SK-N-SH treated with all-trans-retinoic acid at 6 μM for 48 hours (cell line): Measurements from ENCODE around the gene SORCS1.

Experiments
- ARNTL ChIP-seq: fragments of 450-650 bp; formaldehyde crosslinking; IDR thresholded peaks from 2 replicates; pipeline ENCODE4 v1.5.0; 2020; ENCODE audit warnings: low read depth, mild to moderate bottlenecking, moderate library complexity, borderline replicate concordance
- CSDC2 ChIP-seq: fragments of 250-450 bp; sonication (Bioruptor Pico); IDR thresholded peaks from 2 replicates; pipeline ENCODE4 v1.5.0; 2020; ENCODE audit warnings: mild to moderate bottlenecking, moderate library complexity
- PPARA ChIP-seq: fragments of 250-450 bp; sonication (Bioruptor Pico); IDR thresholded peaks from 2 replicates; pipeline ENCODE4 v1.5.0; 2020; ENCODE audit warnings: mild to moderate bottlenecking, borderline replicate concordance
- ZNF565 ChIP-seq: fragments of 450-650 bp; formaldehyde crosslinking; conservative IDR thresholded peaks from 2 replicates; pipeline ENCODE4 v1.5.0; 2020; ENCODE audit warnings: low read depth, mild to moderate bottlenecking, moderate library complexity
- TF ChIP-seq, protein P1 (sequence below): fragments of 250-450 bp; sonication (Bioruptor Pico); IDR thresholded peaks from 2 replicates; pipeline ENCODE4 v1.5.0; 2020; ENCODE audit warnings: mild to moderate bottlenecking, moderate library complexity

DNA sequence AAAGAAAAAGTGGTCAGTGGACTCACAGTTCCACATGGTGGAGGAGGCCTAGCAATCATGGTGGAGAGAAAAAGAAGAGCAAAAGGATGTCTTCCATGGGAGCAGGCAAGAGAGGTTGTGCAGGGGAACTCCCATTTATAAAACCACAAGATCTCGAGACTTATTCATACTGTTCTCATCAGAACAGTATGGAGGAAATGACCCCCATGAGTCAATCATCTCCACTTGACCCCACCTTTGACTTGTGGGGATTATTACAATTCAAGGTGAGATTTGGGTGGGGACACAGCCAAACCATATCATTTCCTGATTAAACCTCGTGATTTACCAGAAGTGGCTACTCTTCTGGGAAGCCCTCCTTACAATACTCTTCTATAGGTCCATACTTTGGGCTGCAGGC, 160.1 kb downstream of the SORCS1 start:
- TF ChIP-seq CSDC2 (CRISPR knock-in tag) = no peak
- TF ChIP-seq ARNTL (CRISPR knock-in tag) = no peak
- TF ChIP-seq, protein P1, sequence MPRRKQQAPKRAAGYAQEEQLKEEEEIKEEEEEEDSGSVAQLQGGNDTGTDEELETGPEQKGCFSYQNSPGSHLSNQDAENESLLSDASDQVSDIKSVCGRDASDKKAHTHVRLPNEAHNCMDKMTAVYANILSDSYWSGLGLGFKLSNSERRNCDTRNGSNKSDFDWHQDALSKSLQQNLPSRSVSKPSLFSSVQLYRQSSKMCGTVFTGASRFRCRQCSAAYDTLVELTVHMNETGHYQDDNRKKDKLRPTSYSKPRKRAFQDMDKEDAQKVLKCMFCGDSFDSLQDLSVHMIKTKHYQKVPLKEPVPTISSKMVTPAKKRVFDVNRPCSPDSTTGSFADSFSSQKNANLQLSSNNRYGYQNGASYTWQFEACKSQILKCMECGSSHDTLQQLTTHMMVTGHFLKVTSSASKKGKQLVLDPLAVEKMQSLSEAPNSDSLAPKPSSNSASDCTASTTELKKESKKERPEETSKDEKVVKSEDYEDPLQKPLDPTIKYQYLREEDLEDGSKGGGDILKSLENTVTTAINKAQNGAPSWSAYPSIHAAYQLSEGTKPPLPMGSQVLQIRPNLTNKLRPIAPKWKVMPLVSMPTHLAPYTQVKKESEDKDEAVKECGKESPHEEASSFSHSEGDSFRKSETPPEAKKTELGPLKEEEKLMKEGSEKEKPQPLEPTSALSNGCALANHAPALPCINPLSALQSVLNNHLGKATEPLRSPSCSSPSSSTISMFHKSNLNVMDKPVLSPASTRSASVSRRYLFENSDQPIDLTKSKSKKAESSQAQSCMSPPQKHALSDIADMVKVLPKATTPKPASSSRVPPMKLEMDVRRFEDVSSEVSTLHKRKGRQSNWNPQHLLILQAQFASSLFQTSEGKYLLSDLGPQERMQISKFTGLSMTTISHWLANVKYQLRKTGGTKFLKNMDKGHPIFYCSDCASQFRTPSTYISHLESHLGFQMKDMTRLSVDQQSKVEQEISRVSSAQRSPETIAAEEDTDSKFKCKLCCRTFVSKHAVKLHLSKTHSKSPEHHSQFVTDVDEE (CRISPR knock-in tag) = no peak
- no peak for TF ChIP-seq ZNF565 (CRISPR knock-in tag)
- no peak for TF ChIP-seq PPARA (CRISPR knock-in tag)
